ENCODE data around the gene PGAM5. TPM values are rescaled to one million over a fixed set of nuclear protein-coding genes. Genes with fewer than 3 reads are reported as not detected.

PGAM5 gene
- total RNA-seq, 2 experiments from 2014 or later, result 54.3 to 56.4 TPM

DNA sequence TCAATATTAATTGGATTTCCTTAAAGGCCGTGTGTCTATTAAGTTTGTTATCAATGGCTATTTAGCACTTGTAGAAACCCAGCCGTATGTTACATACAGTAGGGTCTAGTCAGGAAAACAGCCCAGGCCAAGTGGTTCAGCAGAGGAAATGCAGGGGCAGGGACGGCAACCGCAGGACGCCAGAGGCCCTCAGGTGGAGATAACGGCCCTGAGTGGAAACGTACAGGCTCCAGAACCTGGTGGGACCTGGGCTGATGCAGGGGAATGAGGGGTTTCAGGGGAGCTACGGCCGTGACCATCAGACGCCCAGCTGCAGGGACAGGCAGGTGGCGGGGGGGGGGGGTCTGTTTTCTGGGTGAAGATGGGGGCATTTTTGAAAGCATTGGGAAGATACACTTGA, 54.7 kb downstream of the PGAM5 start:
- ChIA-PET CTCF (no interaction called here), POLR2A (interaction anchor here (0.7 kb wide), 1 partner anchor 143 kb away, joined by 3 read pairs; no protein-coding TSS in a partner anchor)
- Mint-ChIP-seq H3K9me3 (no peaks in the 10 kb centered on the region), H3K36me3 (peaks cover 15% of the 10 kb centered on the region), H3K4me3 (no peak overlapping the region), H3K4me1 (ENCODE audit: low read depth) (peaks cover 20% of the 10 kb centered on the region), H3K27ac (no peak overlapping the region), H3K27me3 (no peaks in the 10 kb centered on the region)
- intact Hi-C loops (cut with micrococcal nuclease), result no loop called here
- no peak for DNase-seq

DNA sequence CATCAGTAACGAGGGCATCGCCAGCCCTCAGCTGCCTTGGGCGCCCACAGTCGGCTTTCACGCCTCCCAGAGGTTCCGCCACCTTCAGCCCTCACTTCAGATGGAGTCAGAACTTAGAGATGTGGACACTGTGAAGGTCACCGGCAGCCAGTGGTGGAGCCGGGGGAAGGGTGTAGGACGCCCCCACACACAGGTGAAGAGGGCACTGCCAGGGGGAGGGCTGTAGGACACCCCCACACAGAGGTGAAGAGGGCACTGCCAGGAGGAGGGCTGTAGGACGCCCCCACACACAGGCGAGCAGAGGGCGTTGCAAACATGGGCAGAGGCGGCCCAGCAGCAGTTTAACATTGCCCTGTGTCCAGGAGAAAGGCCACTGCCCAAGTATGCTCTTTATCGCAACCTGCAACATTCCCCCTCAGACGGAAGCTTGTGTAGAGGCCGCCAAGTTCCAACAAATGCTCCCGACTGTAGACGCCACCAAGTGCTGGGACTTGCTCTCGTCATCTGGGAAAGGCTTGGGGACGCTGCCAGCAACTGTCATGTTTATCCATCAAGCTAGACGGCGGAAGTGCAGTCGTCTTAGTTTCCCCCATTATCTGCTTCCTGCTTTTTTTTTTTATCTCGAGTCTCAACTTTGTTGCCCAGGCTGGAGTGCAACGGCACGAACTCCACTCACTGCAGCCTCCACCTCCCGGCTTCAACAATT, 55.9 kb downstream of the PGAM5 start:
- Mint-ChIP-seq H3K4me3 (no peak overlapping the region), H3K27ac (no peak overlapping the region), H3K36me3 (peaks cover 10% of the 10 kb centered on the region), H3K27me3 (no peaks in the 10 kb centered on the region), H3K9me3 (no peaks in the 10 kb centered on the region), H3K4me1 (ENCODE audit: low read depth) (peaks cover 23% of the 10 kb centered on the region)
- POLR2A ChIA-PET, result no interaction called here
- CTCF ChIA-PET, result no interaction called here
- intact Hi-C loops (cut with micrococcal nuclease), result no loop called here
- no peak for DNase-seq

DNA sequence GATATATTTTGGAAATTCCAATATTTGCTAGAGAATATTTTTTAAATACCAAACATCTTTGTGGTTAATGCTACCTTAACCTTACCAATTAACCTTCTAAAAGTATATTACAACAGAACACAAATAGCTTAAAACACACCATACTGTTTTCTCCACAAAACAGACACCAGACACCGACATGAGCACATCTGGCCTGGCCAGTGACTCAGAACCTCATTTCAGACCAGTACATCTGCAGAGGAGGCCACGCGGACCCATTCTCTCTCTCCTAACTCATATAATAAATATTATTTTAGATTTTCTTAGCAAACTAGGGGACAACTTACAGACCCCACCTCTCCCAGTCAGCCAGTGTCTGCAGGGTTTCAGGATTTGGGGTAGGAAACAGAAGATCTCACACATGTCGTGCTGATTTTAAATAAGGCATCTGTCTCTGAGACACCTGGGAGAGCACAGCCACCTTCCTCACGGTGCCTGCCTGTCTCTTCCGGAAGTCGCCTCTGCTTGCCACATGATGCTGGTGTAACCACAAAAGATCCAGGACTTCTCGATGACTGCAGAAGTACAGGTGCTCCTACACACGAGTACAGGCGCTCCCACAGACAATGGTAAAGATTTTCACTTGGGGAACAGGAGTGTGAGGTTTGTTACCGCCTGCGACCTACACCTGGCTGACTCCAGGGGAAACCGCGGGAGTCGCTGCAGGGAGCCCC, 60.6 kb downstream of the PGAM5 start:
- intact Hi-C loops (cut with micrococcal nuclease), result loop anchor here (1.0 kb wide), 1 partner anchor 11 kb away; no protein-coding TSS in a partner anchor
- Mint-ChIP-seq H3K4me1 (ENCODE audit: low read depth) (peaks cover 30% of the 10 kb centered on the region), H3K9me3 (no peaks in the 10 kb centered on the region), H3K27me3 (no peaks in the 10 kb centered on the region), H3K4me3 (peak overlapping the region; percentile 32), H3K36me3 (peaks cover 34% of the 10 kb centered on the region), H3K27ac (peak overlapping the region; percentile 67)
- peak; percentile 61 for DNase-seq
- ChIA-PET CTCF (no interaction called here), POLR2A (no interaction called here)

Other genes with a start within 250 kb of the PGAM5 start
- 10 to 100 TPM; 38.8 to 41.7 TPM for gene FBRSL1, start 220.7 kb upstream of the PGAM5 start, total RNA-seq
- gene LRCOL1, start 100.3 kb upstream of the PGAM5 start, total RNA-seq, result not detected
- gene P2RX2, start 92.1 kb upstream of the PGAM5 start, total RNA-seq, result not detected
- gene POLE, start 23.5 kb upstream of the PGAM5 start, total RNA-seq, result 100 to 1,000 TPM; 112 to 114 TPM
- gene PXMP2, start 23.3 kb upstream of the PGAM5 start, total RNA-seq, result 10 to 100 TPM; 17.8 to 20.9 TPM
- gene ANKLE2, start 51.0 kb downstream of the PGAM5 start, total RNA-seq, result 100 to 1,000 TPM; 112 to 123 TPM
- 10 to 100 TPM; 41.7 to 44.2 TPM for gene GOLGA3, start 118.0 kb downstream of the PGAM5 start, total RNA-seq
- 10 to 100 TPM; 41.2 to 42.9 TPM for gene CHFR, start 176.8 kb downstream of the PGAM5 start, total RNA-seq
- gene ZNF605, start 245.5 kb downstream of the PGAM5 start, total RNA-seq, result 1 to 10 TPM; 4.6 to 5.3 TPM